HCT116 (cell line): ENCODE measurements around the gene TRERF1. TPM values are rescaled to one million over a fixed set of nuclear protein-coding genes. Genes with fewer than 3 reads are reported as not detected.
A peak's percentile ranks its signal among the peaks of the same experiment; 100 is the strongest.

Experiments used
- ATAC-seq: fragments of 200-7000 bp; cut with Tn5 transposase; 2 replicates; pipeline ENCODE4 v1.9.1; 2020; ENCODE audit warnings: mild to moderate bottlenecking, moderate library complexity
- BruUV-seq: library from RNA; stranded (reverse); fragments of 400-500 nt; replicated peaks from 2 replicates; lab custom pipeline; 2021; lab: Mats Ljungman, UMichigan
- CTCF ChIA-PET: fragments of 300-600 bp; sonication (Branson Sonifier 250); formaldehyde crosslinking; loops from one replicate; lab custom pipeline; 2021; ENCODE audit warnings: antibody characterized with exemption; lab: Charles Lee
- POLR2A ChIA-PET: fragments of 300-600, 350-600 bp; sonication (Branson Sonifier 250); formaldehyde crosslinking; loops from one replicate; lab custom pipeline; 2021; ENCODE audit warnings: antibody characterized with exemption; lab: Charles Lee
- RAD21 ChIA-PET, 2 experiments: fragments of 300-600 bp; sonication (Branson Sonifier 250); formaldehyde crosslinking; loops; one replicate each; lab custom pipeline; 2023; ENCODE audit warnings: low total read pairs in 2 of 2; ENCODE audit not compliant: uncharacterized antibody in 2 of 2, unreplicated experiment in 2 of 2, low non-redundant PET in 1 of 2; lab: Charles Lee
- DNase-seq: peaks from one replicate; pipeline ENCODE4 v3.0.0-alpha.2; 2010; ENCODE audit warnings: low read depth, low spot score
- H2AFZ ChIP-seq: fragments of 200-600 bp; shearing (Covaris generic), sonication (generic); 2 replicates; pipeline ENCODE4 v1.6.1; 2017; ENCODE audit warnings: low read depth, mixed run types, mixed read lengths, antibody characterized with exemption, low read length; ENCODE audit not compliant: poor library complexity, severe bottlenecking
- H3K27ac ChIP-seq: 2 replicates; pipeline ENCODE4 v1.5.1; 2012; ENCODE audit warnings: low read depth, low read length
- H3K27me3 ChIP-seq: fragments of 200-600 bp; sonication (generic); 2 replicates; pipeline ENCODE4 v1.6.1; 2016; ENCODE audit warnings: mixed run types, low read length, mixed read lengths; ENCODE audit not compliant: insufficient read depth
- H3K36me3 ChIP-seq, 2 experiments: fragments of 200-500 bp in 1 of 2; fragments of 200-600 bp in 1 of 2; sonication (Bioruptor generic) in 1 of 2; sonication (generic) in 1 of 2; 2 replicates each; pipeline versions ENCODE4 v1.5.1 to v1.6.1; 2014 to 2016; ENCODE audit warnings: low read length in 2 of 2, inconsistent platforms in 1 of 2, mixed read lengths in 1 of 2, mixed run types in 1 of 2; ENCODE audit not compliant: insufficient read depth in 2 of 2, control insufficient read depth in 1 of 2
- H3K4me1 ChIP-seq, 2 experiments: fragments of 200-600 bp in 1 of 2; sonication (generic) in 1 of 2; 2 replicates each; pipeline versions ENCODE4 v1.5.1 to v1.6.1; 2012 to 2017; ENCODE audit warnings: low read length in 2 of 2, inconsistent platforms in 1 of 2, mild to moderate bottlenecking in 1 of 2, mixed read lengths in 1 of 2, mixed run types in 1 of 2, moderate library complexity in 1 of 2; ENCODE audit not compliant: insufficient read depth in 2 of 2, control insufficient read depth in 1 of 2
- H3K4me2 ChIP-seq: fragments of 200-600 bp; sonication (generic); 2 replicates; pipeline ENCODE4 v1.6.1; 2017; ENCODE audit warnings: mixed run types, low read length, mixed read lengths
- H3K4me3 ChIP-seq, 2 experiments: fragments of 200-600 bp in 1 of 2; sonication (generic) in 1 of 2; replicated peaks in 1 of 2; 2 replicates each; pipeline ENCODE4 v1.5.1; 2011 to 2016; ENCODE audit warnings: low read length in 2 of 2, control low read depth in 1 of 2, low read depth in 1 of 2, mild to moderate bottlenecking in 1 of 2, mixed read lengths in 1 of 2, mixed run types in 1 of 2
- H3K79me2 ChIP-seq: fragments of 200-600 bp; sonication (generic); 2 replicates; pipeline ENCODE4 v1.6.1; 2017; ENCODE audit warnings: mild to moderate bottlenecking, mixed run types, low read length, moderate library complexity, mixed read lengths; ENCODE audit not compliant: insufficient read depth
- H3K9ac ChIP-seq: fragments of 200-600 bp; sonication (generic); 2 replicates; pipeline ENCODE4 v1.6.1; 2016; ENCODE audit warnings: low read length, mixed read lengths
- H3K9me2 ChIP-seq: fragments of 200-600 bp; sonication (generic), shearing (Covaris generic); 2 replicates; pipeline ENCODE4 v1.6.1; 2017; ENCODE audit warnings: mixed run types, mild to moderate bottlenecking, moderate library complexity; ENCODE audit not compliant: insufficient read depth
- H3K9me3 ChIP-seq, 2 experiments: fragments of 200-500 bp in 1 of 2; fragments of 200-600 bp in 1 of 2; sonication (Bioruptor generic) in 1 of 2; sonication (generic) in 1 of 2; 2 replicates each; pipeline ENCODE4 v1.6.1; 2014 to 2017; ENCODE audit warnings: low read length in 2 of 2, mixed read lengths in 2 of 2, inconsistent platforms in 1 of 2, low read depth in 1 of 2, mild to moderate bottlenecking in 1 of 2, mixed run types in 1 of 2, moderate library complexity in 1 of 2; ENCODE audit not compliant: control insufficient read depth in 1 of 2, insufficient read depth in 1 of 2
- H4K20me1 ChIP-seq: fragments of 200-600 bp; sonication (generic), shearing (Covaris generic); 2 replicates; pipeline ENCODE4 v1.6.1; 2017; ENCODE audit warnings: mixed run types, mild to moderate bottlenecking, moderate library complexity; ENCODE audit not compliant: insufficient read depth
- EZH2 ChIP-seq: fragments of 200-600 bp; sonication (generic); IDR thresholded peaks from 2 replicates; pipeline ENCODE4 v1.6.1; 2017; ENCODE audit warnings: antibody characterized with exemption, mixed run types
- FOSL1 ChIP-seq: IDR thresholded peaks from 2 replicates; pipeline ENCODE4 v1.6.1; 2012; ENCODE audit warnings: low read depth
- POLR2AphosphoS5 ChIP-seq: IDR thresholded peaks from 2 replicates; pipeline ENCODE4 v1.6.1; 2011; ENCODE audit warnings: mild to moderate bottlenecking, low read depth, low read length, moderate library complexity
- SIN3A ChIP-seq: IDR thresholded peaks from 2 replicates; pipeline ENCODE4 v1.6.1; 2012; ENCODE audit warnings: low read depth
- SP1 ChIP-seq: IDR thresholded peaks from 2 replicates; pipeline ENCODE4 v1.6.1; 2012; ENCODE audit warnings: low read depth
- SRF ChIP-seq: IDR thresholded peaks from 2 replicates; pipeline ENCODE4 v1.6.1; 2012; ENCODE audit warnings: low read depth
- TCF7L2 ChIP-seq: IDR thresholded peaks from 2 replicates; pipeline ENCODE4 v1.7.0; 2011; ENCODE audit warnings: borderline replicate concordance, inconsistent platforms; ENCODE audit not compliant: insufficient read depth, insufficient read length; ENCODE audit errors: extremely low read depth
- YY1 ChIP-seq: IDR thresholded peaks from 2 replicates; pipeline ENCODE4 v1.6.1; 2011; ENCODE audit warnings: low read length, low read depth, moderate library complexity, mild to moderate bottlenecking; ENCODE audit not compliant: insufficient replicate concordance; ENCODE audit errors: extremely low read depth
- intact Hi-C: fragments of 100-400 bp; cut with micrococcal nuclease; formaldehyde crosslinking; loops from 2 replicates; pipeline ENCODE4 v1.10.0; 2022
- total RNA-seq: library from RNA; stranded (reverse); gene quantifications from one replicate; pipeline ENCODE4 v1.2.1, GENCODE V29; 2021; ENCODE audit not compliant: unreplicated experiment
- TF ChIP-seq, protein P1 (sequence below): IDR thresholded peaks from 2 replicates; pipeline ENCODE4 v1.6.1; 2012
- TF ChIP-seq, protein P2 (sequence below): IDR thresholded peaks from 2 replicates; pipeline ENCODE4 v1.6.1; 2012; ENCODE audit warnings: low read depth

The TRERF1 gene
- total RNA-seq, 1 experiment from 2014 or later = 12.4 TPM

DNA sequence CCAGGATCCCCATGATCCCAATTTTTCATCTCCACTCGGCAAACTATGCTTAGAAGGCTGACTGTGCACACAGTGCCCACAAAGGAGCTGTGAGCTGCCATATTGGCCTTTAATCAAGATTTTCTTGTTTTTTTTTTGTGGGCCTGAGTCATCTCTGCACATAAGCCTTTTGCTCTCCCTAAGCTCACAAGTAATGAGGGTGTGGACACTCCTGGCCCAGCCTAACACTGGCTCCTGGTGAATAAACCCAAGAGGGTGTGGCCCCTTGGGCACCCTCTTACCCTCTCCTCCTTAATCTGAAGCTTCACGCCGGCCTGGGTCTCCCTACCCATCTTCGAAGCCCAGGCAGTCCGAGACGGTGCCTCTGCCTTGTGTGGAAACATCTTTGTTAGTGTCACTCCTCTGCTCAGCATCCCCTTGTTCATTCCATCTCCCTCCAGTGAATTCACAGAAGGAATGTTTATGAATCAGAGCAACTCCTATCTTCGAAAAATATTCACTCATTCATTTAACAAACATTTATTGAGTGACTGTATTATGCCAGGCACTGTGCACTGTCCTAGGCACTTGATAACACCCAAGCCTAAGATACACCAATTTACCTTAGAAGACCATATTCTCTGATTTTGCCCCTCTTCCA is 211.9 kb downstream of the TRERF1 start:
- CTCF ChIA-PET = interaction anchor here (1.4 kb wide), 1 partner anchor 10 kb away, joined by 5 read pairs; no protein-coding TSS in a partner anchor
- Histone ChIP-seq H3K4me2 (peak overlapping the region; percentile 59), H3K27ac (peak overlapping the region; percentile 69), H2AFZ (no peak overlapping the region), H3K36me3 (0 out of 4 replicates have a peak, but pooled peaks cover 0 to 7% of the 10 kb centered on the region in 2 experiments), H3K9ac (peak overlapping the region; percentile 14; the same call in 1 of the 2 replicates), H4K20me1 (no peaks in the 10 kb centered on the region), H3K9me3 (no peaks in the 10 kb centered on the region), H3K4me3 (no peak overlapping the region), H3K27me3 (no peaks in the 10 kb centered on the region), H3K4me1 (peaks cover 17 to 20% of the 10 kb centered on the region in 2 experiments), H3K79me2 (no peaks in the 10 kb centered on the region), H3K9me2 (no peaks in the 10 kb centered on the region)
- RAD21 ChIA-PET = no interaction called here
- peak; percentile 79 for ATAC-seq
- BruUV-seq = no TSS peak
- intact Hi-C loops = no loop called here
- DNase-seq = no peak
- POLR2A ChIA-PET = no interaction called here
- TF ChIP-seq SIN3A (no peak), SRF (no peak), TCF7L2 (no peak), FOSL1 (peak; percentile 39; the same call in 1 of the 2 replicates), POLR2AphosphoS5 (no peak), EZH2 (no peak), YY1 (peak; percentile 23), SP1 (no peak; the same call in 1 of the 2 replicates)
- TF ChIP-seq, protein P1, sequence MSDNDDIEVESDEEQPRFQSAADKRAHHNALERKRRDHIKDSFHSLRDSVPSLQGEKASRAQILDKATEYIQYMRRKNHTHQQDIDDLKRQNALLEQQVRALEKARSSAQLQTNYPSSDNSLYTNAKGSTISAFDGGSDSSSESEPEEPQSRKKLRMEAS = no peak
- TF ChIP-seq, protein P2, sequence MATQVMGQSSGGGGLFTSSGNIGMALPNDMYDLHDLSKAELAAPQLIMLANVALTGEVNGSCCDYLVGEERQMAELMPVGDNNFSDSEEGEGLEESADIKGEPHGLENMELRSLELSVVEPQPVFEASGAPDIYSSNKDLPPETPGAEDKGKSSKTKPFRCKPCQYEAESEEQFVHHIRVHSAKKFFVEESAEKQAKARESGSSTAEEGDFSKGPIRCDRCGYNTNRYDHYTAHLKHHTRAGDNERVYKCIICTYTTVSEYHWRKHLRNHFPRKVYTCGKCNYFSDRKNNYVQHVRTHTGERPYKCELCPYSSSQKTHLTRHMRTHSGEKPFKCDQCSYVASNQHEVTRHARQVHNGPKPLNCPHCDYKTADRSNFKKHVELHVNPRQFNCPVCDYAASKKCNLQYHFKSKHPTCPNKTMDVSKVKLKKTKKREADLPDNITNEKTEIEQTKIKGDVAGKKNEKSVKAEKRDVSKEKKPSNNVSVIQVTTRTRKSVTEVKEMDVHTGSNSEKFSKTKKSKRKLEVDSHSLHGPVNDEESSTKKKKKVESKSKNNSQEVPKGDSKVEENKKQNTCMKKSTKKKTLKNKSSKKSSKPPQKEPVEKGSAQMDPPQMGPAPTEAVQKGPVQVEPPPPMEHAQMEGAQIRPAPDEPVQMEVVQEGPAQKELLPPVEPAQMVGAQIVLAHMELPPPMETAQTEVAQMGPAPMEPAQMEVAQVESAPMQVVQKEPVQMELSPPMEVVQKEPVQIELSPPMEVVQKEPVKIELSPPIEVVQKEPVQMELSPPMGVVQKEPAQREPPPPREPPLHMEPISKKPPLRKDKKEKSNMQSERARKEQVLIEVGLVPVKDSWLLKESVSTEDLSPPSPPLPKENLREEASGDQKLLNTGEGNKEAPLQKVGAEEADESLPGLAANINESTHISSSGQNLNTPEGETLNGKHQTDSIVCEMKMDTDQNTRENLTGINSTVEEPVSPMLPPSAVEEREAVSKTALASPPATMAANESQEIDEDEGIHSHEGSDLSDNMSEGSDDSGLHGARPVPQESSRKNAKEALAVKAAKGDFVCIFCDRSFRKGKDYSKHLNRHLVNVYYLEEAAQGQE = no peak
